Measurements from ENCODE around the gene C17orf58.
"Not testable (repeated sequence)": the region's sequence is repeated elsewhere in the genome, so short reads cannot be mapped to it uniquely, and the experiment has no call there.

C17orf58 gene

GRCh38 chr17:67996301-67997171 is at the start of gene C17orf58:
TSS of gene C17orf58 (minus strand) at chr17:67996469. CDS start at chr17:67996198, 271 bp downstream.
- DNase-seq; in situ Hi-C loops (cut with HindIII; ENCODE audit: low pct_ligation_motif_present, low pct_unique_long_range_greater_than_20kb, low sequenced_read_pairs): not testable (repeated sequence)

- no peak for DNase-seq
- in situ Hi-C loops (cut with HindIII; ENCODE audit: low pct_ligation_motif_present, low pct_unique_long_range_greater_than_20kb, low sequenced_read_pairs) = no loop called here
These were observed 40.3 kb upstream of the C17orf58 start for GRCh38 chr17:68036304-68037147.

- peak; percentile 98 for DNase-seq
- in situ Hi-C loops (cut with HindIII; ENCODE audit: low pct_ligation_motif_present, low pct_unique_long_range_greater_than_20kb, low sequenced_read_pairs) = no loop called here
These were observed 39.4 kb upstream of the C17orf58 start, which contains the start of gene KPNA2 for GRCh38 chr17:68035523-68036303. TSS of gene KPNA2 (plus strand) at chr17:68035735. CDS start at chr17:68037133, 1,398 bp downstream.

DNA sequence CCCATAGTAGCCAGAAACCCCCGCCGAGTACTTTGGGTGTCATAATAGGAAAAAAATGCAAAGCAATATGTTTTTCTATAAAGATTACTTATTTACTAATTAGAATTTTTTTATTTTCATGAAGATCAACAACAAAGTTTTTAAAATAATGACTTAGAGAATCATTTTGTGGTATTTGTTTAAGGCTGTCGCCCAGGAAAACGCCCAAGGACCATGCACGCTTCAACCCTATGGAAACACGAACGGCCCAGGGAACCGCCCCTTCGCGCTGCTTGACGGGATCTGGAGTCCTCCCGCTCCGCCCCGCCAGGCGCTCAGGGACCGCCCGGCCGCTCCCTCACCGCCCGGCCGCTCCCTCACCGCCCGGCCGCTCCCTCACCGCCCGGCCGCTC is 38.9 kb upstream of the C17orf58 start:
- in situ Hi-C loops (cut with HindIII; ENCODE audit: low pct_ligation_motif_present, low pct_unique_long_range_greater_than_20kb, low sequenced_read_pairs) = no loop called here
- DNase-seq = no peak

GRCh38 chr17:68034452-68034776 is 38.1 kb upstream of the C17orf58 start:
- in situ Hi-C loops (cut with HindIII; ENCODE audit: low pct_ligation_motif_present, low pct_unique_long_range_greater_than_20kb, low sequenced_read_pairs) = no loop called here
- DNase-seq = no peak

- DNase-seq = peak; percentile 89
- in situ Hi-C loops (cut with HindIII; ENCODE audit: low pct_ligation_motif_present, low pct_unique_long_range_greater_than_20kb, low sequenced_read_pairs) = no loop called here
These were observed 37.6 kb upstream of the C17orf58 start for GRCh38 chr17:68033636-68034451.

GRCh38 chr17:68029512-68030215 is 33.4 kb upstream of the C17orf58 start:
- no peak for DNase-seq
- in situ Hi-C loops (cut with HindIII; ENCODE audit: low pct_ligation_motif_present, low pct_unique_long_range_greater_than_20kb, low sequenced_read_pairs) = no loop called here

- in situ Hi-C loops (cut with HindIII; ENCODE audit: low pct_ligation_motif_present, low pct_unique_long_range_greater_than_20kb, low sequenced_read_pairs); DNase-seq: not testable (repeated sequence)
These were observed 26.3 kb upstream of the C17orf58 start for GRCh38 chr17:68022547-68022946.

- no peak for DNase-seq
- in situ Hi-C loops (cut with HindIII; ENCODE audit: low pct_ligation_motif_present, low pct_unique_long_range_greater_than_20kb, low sequenced_read_pairs) = no loop called here
These were observed 25.7 kb upstream of the C17orf58 start for GRCh38 chr17:68021963-68022362.

- in situ Hi-C loops (cut with HindIII; ENCODE audit: low pct_ligation_motif_present, low pct_unique_long_range_greater_than_20kb, low sequenced_read_pairs); DNase-seq: not testable (repeated sequence)
These were observed 24.5 kb upstream of the C17orf58 start for GRCh38 chr17:68020791-68021190.

DNA sequence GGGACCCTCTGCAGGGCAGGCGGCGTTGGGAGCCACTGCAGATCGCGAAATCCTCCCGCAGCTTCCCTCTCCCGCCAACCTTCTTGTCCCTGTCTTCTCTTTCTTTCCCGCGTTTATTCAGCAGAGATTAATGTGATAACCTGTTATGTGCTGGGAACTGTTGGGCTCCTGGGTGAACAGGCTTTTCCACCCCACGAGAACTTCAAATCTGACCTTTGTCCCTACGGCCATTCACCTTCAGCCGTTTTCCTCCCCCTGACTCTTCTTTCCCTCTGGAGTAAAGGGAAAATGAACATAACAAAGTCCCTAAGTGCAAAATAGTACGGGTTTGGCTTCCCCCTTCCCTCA is 24.1 kb upstream of the C17orf58 start:
- in situ Hi-C loops (cut with HindIII; ENCODE audit: low pct_ligation_motif_present, low pct_unique_long_range_greater_than_20kb, low sequenced_read_pairs) = no loop called here
- no peak for DNase-seq

- in situ Hi-C loops (cut with HindIII; ENCODE audit: low pct_ligation_motif_present, low pct_unique_long_range_greater_than_20kb, low sequenced_read_pairs) = no loop called here
- DNase-seq = peak; percentile 96
These were observed 23.6 kb upstream of the C17orf58 start for GRCh38 chr17:68019675-68020408.

GRCh38 chr17:68019336-68019674 is 23.0 kb upstream of the C17orf58 start:
- DNase-seq = no peak
- in situ Hi-C loops (cut with HindIII; ENCODE audit: low pct_ligation_motif_present, low pct_unique_long_range_greater_than_20kb, low sequenced_read_pairs) = no loop called here

DNA sequence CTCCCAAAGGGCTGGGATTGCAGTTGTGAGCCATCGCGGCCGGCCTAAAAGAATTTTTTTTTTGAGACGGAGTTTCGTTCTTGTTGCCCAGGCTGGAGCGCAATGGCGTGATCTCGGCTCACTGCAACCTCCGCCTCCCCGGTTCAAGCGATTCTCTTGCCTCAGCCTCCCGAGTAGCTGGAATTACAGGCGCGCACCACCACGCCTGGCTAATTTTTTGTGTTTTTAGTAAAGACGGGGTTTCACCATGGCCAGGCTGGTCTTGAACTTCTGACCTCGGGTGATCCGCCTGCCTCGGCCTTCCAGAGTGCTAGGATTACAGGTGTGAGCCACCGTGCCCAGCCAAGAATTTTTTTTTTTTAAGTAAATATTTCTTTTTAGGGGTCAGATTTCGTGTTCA is 22.2 kb upstream of the C17orf58 start:
- in situ Hi-C loops (cut with HindIII; ENCODE audit: low pct_ligation_motif_present, low pct_unique_long_range_greater_than_20kb, low sequenced_read_pairs); DNase-seq: not testable (repeated sequence)

DNA sequence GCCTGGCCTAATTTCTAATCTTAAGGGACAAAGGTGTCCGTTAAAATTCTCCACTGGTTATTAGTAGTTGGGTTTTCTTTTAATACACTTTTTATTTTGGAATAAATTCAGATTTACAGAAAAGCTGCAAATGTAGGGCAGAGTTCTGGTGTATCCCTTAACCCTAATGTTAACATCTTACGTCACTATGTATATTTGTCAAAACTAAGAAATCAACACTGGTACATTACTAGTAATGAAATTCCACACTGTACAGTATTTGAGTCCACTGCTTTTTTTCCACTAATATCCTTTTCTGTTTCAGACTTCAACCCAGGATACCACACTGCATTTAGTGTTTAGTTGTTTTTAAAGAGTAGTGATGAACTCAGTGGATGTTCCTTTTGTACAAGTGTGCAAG is 20.6 kb upstream of the C17orf58 start:
- in situ Hi-C loops (cut with HindIII; ENCODE audit: low pct_ligation_motif_present, low pct_unique_long_range_greater_than_20kb, low sequenced_read_pairs) = no loop called here
- DNase-seq = no peak

DNA sequence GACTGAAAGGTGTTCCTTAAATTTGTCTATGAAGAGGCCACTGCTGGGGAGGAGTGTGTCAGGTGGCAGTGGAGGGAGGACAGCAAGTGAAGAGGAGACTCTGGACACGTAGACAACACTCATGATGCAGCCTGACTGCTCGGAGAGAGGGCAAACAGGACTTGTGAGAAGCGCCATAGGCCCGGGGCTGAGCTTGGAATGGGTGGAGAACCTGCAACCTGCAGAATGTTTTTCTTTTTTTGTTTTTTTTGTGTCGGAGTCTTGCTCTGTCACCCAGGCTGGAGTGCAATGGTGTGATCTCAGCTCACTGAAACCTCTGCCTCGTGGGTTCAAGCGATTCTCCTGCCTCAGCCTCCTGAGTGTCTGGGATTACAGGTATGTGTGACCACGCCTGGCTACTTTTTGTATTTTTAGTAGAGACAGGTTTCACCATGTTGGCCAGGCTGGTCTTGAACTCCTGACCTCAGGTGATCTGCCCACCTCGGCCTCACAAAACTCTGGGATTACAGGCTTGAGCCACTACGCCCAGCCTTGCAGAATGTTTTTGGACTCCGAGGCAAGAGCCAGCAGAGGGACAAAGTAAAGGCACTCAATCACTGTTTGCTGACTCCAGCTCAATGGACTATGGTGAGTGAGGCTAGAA is 18.9 kb upstream of the C17orf58 start:
- no peak for DNase-seq
- in situ Hi-C loops (cut with HindIII; ENCODE audit: low pct_ligation_motif_present, low pct_unique_long_range_greater_than_20kb, low sequenced_read_pairs) = no loop called here

DNA sequence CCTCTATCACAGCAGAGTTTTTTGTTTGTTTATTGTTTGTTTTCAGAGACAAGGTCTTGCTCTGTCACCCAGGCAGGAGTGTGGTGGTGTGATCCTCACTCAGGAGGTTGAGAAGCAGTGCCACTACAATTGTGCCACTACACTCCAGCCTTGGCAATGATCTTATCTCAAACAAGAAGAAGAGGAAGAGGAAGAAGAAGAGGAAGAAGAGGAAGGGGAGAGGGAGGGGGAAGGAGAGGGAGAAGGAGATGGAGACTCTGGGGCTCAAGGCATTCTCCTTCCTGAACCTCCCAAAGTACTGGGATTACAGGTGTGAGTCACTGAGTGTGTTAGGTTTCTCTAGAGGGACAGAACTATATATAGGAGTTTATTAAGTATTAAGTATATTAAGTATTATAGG is 17.1 kb upstream of the C17orf58 start:
- in situ Hi-C loops (cut with HindIII; ENCODE audit: low pct_ligation_motif_present, low pct_unique_long_range_greater_than_20kb, low sequenced_read_pairs) = no loop called here
- no peak for DNase-seq
